HG03139 (cell line): ENCODE data around the gene ZMYND12.

Source experiments
- ATAC-seq: cut with Tn5 transposase; IDR thresholded peaks from one replicate; pipeline ENCODE4 v1.9.1; 2021; ENCODE audit not compliant: unreplicated experiment

Gene ZMYND12

GRCh38 chr1:42442662-42443061, 13.2 kb downstream of the ZMYND12 start:
- no peak for ATAC-seq

- no peak for ATAC-seq
These were observed 15.9 kb downstream of the ZMYND12 start for GRCh38 chr1:42439940-42440339.

- ATAC-seq = no peak
These were observed 21.5 kb downstream of the ZMYND12 start for GRCh38 chr1:42434340-42434739.

GRCh38 chr1:42433369-42433768, 22.5 kb downstream of the ZMYND12 start:
- no peak for ATAC-seq

GRCh38 chr1:42432714-42433113, 23.1 kb downstream of the ZMYND12 start:
- no peak for ATAC-seq

- no peak for ATAC-seq
These were observed 24.3 kb downstream of the ZMYND12 start for GRCh38 chr1:42431514-42431913.

GRCh38 chr1:42430286-42431135, 25.3 kb downstream of the ZMYND12 start:
- no peak for ATAC-seq

- no peak for ATAC-seq
These were observed 26.2 kb downstream of the ZMYND12 start for GRCh38 chr1:42429603-42430002.

GRCh38 chr1:42427240-42427639, 28.6 kb downstream of the ZMYND12 start:
- ATAC-seq = no peak

- no peak for ATAC-seq
These were observed 31.6 kb downstream of the ZMYND12 start for GRCh38 chr1:42424201-42424600.

- no peak for ATAC-seq
These were observed 32.1 kb downstream of the ZMYND12 start for GRCh38 chr1:42423681-42424080.

GRCh38 chr1:42422737-42423136, 33.1 kb downstream of the ZMYND12 start:
- ATAC-seq = no peak

GRCh38 chr1:42420911-42421585, 34.8 kb downstream of the ZMYND12 start:
- ATAC-seq = no peak

GRCh38 chr1:42420121-42420520, 35.7 kb downstream of the ZMYND12 start:
- no peak for ATAC-seq

GRCh38 chr1:42419126-42419821, 36.5 kb downstream of the ZMYND12 start:
- no peak for ATAC-seq

GRCh38 chr1:42418516-42418915, 37.3 kb downstream of the ZMYND12 start:
- no peak for ATAC-seq

- no peak for ATAC-seq
These were observed 38.7 kb downstream of the ZMYND12 start for GRCh38 chr1:42417166-42417565.

GRCh38 chr1:42414551-42415496, 41.0 kb downstream of the ZMYND12 start:
- no peak for ATAC-seq

- ATAC-seq = no peak
These were observed 51.9 kb downstream of the ZMYND12 start for GRCh38 chr1:42403880-42404400.

- ATAC-seq = no peak
These were observed 56.3 kb downstream of the ZMYND12 start for GRCh38 chr1:42399315-42400100.
